ENCODE results near the gene BBS5. TPM values are rescaled to one million over a fixed set of nuclear protein-coding genes. Genes with fewer than 3 reads are reported as not detected.
"Not testable (repeated sequence)": the region's sequence is repeated elsewhere in the genome, so short reads cannot be mapped to it uniquely, and the experiment has no call there.

Gene BBS5
- total RNA-seq, 1 donor from 2014 or later = 10.3 TPM

- no peak for DNase-seq (ENCODE audit: low spot score)
These were observed 6.4 kb downstream of the BBS5 start for GRCh38 chr2:169485650-169486138.

- no peak for DNase-seq (ENCODE audit: low spot score)
These were observed 7.2 kb downstream of the BBS5 start for GRCh38 chr2:169486487-169486886.

GRCh38 chr2:169490834-169491233 is 11.5 kb downstream of the BBS5 start:
- no peak for DNase-seq (ENCODE audit: low spot score)

- DNase-seq (ENCODE audit: low spot score) = no peak
These were observed 12.1 kb downstream of the BBS5 start for GRCh38 chr2:169491378-169491777.

- DNase-seq (ENCODE audit: low spot score) = no peak
These were observed 14.1 kb downstream of the BBS5 start for GRCh38 chr2:169493360-169493759.

- DNase-seq (ENCODE audit: low spot score) = no peak
These were observed 16.1 kb downstream of the BBS5 start for GRCh38 chr2:169495310-169495928.

- DNase-seq (ENCODE audit: low spot score) = no peak
These were observed 25.4 kb downstream of the BBS5 start for GRCh38 chr2:169504651-169505050.

GRCh38 chr2:169507698-169508097 is 28.4 kb downstream of the BBS5 start:
- DNase-seq (ENCODE audit: low spot score) = no peak

- no peak for DNase-seq (ENCODE audit: low spot score)
These were observed 30.1 kb downstream of the BBS5 start, which contains the start of gene KLHL41 for GRCh38 chr2:169509298-169509885. Gene KLHL41, plus strand, starts transcription at chr2:169509702. Its CDS starts 77 bp downstream, at chr2:169509779.

- DNase-seq (ENCODE audit: low spot score) = no peak
These were observed 30.7 kb downstream of the BBS5 start for GRCh38 chr2:169509955-169510354.

GRCh38 chr2:169510496-169510895 is 31.2 kb downstream of the BBS5 start:
- no peak for DNase-seq (ENCODE audit: low spot score)

- DNase-seq (ENCODE audit: low spot score) = no peak
These were observed 32.5 kb downstream of the BBS5 start for GRCh38 chr2:169511818-169512217.

GRCh38 chr2:169512525-169512924 is 33.2 kb downstream of the BBS5 start:
- DNase-seq (ENCODE audit: low spot score) = no peak

GRCh38 chr2:169513094-169513493 is 33.8 kb downstream of the BBS5 start:
- DNase-seq (ENCODE audit: low spot score) = no peak

GRCh38 chr2:169513926-169514325 is 34.6 kb downstream of the BBS5 start:
- DNase-seq (ENCODE audit: low spot score) = no peak

GRCh38 chr2:169514758-169515157 is 35.5 kb downstream of the BBS5 start:
- DNase-seq (ENCODE audit: low spot score) = not testable (repeated sequence)

- DNase-seq (ENCODE audit: low spot score) = not testable (repeated sequence)
These were observed 37.2 kb downstream of the BBS5 start for GRCh38 chr2:169516488-169516995.

- no peak for DNase-seq (ENCODE audit: low spot score)
These were observed 41.6 kb downstream of the BBS5 start for GRCh38 chr2:169520896-169521295.

GRCh38 chr2:169523681-169524080 is 44.4 kb downstream of the BBS5 start:
- DNase-seq (ENCODE audit: low spot score) = no peak

- no peak for DNase-seq (ENCODE audit: low spot score)
These were observed 46.1 kb downstream of the BBS5 start for GRCh38 chr2:169525434-169525833.

- no peak for DNase-seq (ENCODE audit: low spot score)
These were observed 47.2 kb downstream of the BBS5 start for GRCh38 chr2:169526451-169526850.

GRCh38 chr2:169528271-169528701 is 49.0 kb downstream of the BBS5 start:
- DNase-seq (ENCODE audit: low spot score) = no peak

GRCh38 chr2:169539460-169539859 is 60.2 kb downstream of the BBS5 start:
- DNase-seq (ENCODE audit: low spot score) = not testable (repeated sequence)

Measured in mesenteric fat pad (tissue), 1 donor.